PFSK-1 (cell line): ENCODE results near the gene HEPACAM.

Experiments used
- FOXP2 ChIP-seq: optimal IDR thresholded peaks from 2 replicates; pipeline ENCODE3; 2011; ENCODE audit warnings: borderline replicate concordance, control low read depth, inconsistent platforms; ENCODE audit not compliant: insufficient read depth; ENCODE audit errors: extremely low read length, extremely low read depth
- POLR2AphosphoS5 ChIP-seq: IDR thresholded peaks from 2 replicates; pipeline ENCODE4 v1.6.1; 2012; ENCODE audit warnings: low read depth, mild to moderate bottlenecking, control low read depth, low read length, moderate library complexity
- REST ChIP-seq, 2 experiments: IDR thresholded peaks; 2 replicates each; pipeline versions ENCODE4 v1.6.1 to v1.8.0; 2011 to 2012; ENCODE audit warnings: low read depth in 2 of 2, low read length in 2 of 2, control low read depth in 1 of 2, inconsistent platforms in 1 of 2, mild to moderate bottlenecking in 1 of 2, moderate library complexity in 1 of 2; ENCODE audit not compliant: insufficient read depth in 1 of 2
- SIN3A ChIP-seq: IDR thresholded peaks from 2 replicates; pipeline ENCODE4 v1.6.1; 2012; ENCODE audit warnings: mild to moderate bottlenecking, low read length, moderate library complexity, borderline replicate concordance; ENCODE audit not compliant: insufficient read depth
- TAF1 ChIP-seq: IDR thresholded peaks from 2 replicates; pipeline ENCODE4 v1.6.1; 2012; ENCODE audit warnings: low read length, control low read depth, borderline replicate concordance; ENCODE audit not compliant: insufficient read depth

GRCh38 chr11:124977006-124977405 is 41.2 kb upstream of the HEPACAM start:
- TF ChIP-seq TAF1 (no peak), POLR2AphosphoS5 (no peak), SIN3A (no peak), REST (IDR thresholded peaks at IDR 0.05; ENCODE audit: insufficient read depth in 1 of 2, low read depth in 2 of 2, low read length in 2 of 2) (no peak), FOXP2 (no peak)
